DOHH2 (cell line): ENCODE data around the gene ZNF648.
A peak's percentile ranks its signal among the peaks of the same experiment; 100 is the strongest.

Experiments used
- H3F3A ChIP-seq: fragments of 200-600 bp; sonication (generic), shearing (Covaris generic); 2 replicates; pipeline ENCODE4 v1.6.0; 2016; ENCODE audit warnings: antibody characterized with exemption, mild to moderate bottlenecking; ENCODE audit not compliant: control insufficient read depth, insufficient read depth
- H3K27ac ChIP-seq: fragments of 200-600 bp; sonication (generic); 2 replicates; pipeline ENCODE4 v1.5.1; 2014; ENCODE audit warnings: low read depth, mild to moderate bottlenecking, low read length, moderate library complexity
- H3K27me3 ChIP-seq: fragments of 200-600 bp; sonication (generic); 2 replicates; pipeline ENCODE4 v1.6.1; 2014; ENCODE audit warnings: mild to moderate bottlenecking, low read length, mixed read lengths; ENCODE audit not compliant: control insufficient read depth
- H3K36me3 ChIP-seq: fragments of 200-600 bp; sonication (generic); 2 replicates; pipeline ENCODE4 v1.6.1; 2014; ENCODE audit warnings: mild to moderate bottlenecking, low read length, moderate library complexity, mixed read lengths; ENCODE audit not compliant: control insufficient read depth
- H3K4me1 ChIP-seq: fragments of 200-600 bp; sonication (generic); 2 replicates; pipeline ENCODE4 v1.6.1; 2014; ENCODE audit warnings: mild to moderate bottlenecking, low read length, mixed read lengths; ENCODE audit not compliant: control insufficient read depth
- H3K4me2 ChIP-seq: fragments of 200-600 bp; sonication (generic); 2 replicates; pipeline ENCODE4 v1.6.0; 2014; ENCODE audit warnings: mild to moderate bottlenecking, low read length, moderate library complexity
- H3K4me3 ChIP-seq: fragments of 200-600 bp; sonication (generic); 2 replicates; pipeline ENCODE4 v1.5.1; 2014; ENCODE audit warnings: mild to moderate bottlenecking, low read length, mixed read lengths
- H3K79me2 ChIP-seq: fragments of 200-600 bp; sonication (generic); 2 replicates; pipeline ENCODE4 v1.6.1; 2014; ENCODE audit warnings: mild to moderate bottlenecking, low read length, mixed read lengths; ENCODE audit not compliant: control insufficient read depth
- H3K9me2 ChIP-seq: fragments of 200-600 bp; sonication (generic); replicated peaks from 2 replicates; pipeline ENCODE4 v1.6.1; 2014; ENCODE audit warnings: mild to moderate bottlenecking, low read length, mixed read lengths; ENCODE audit not compliant: control insufficient read depth
- H3K9me3 ChIP-seq: fragments of 200-600 bp; sonication (generic); 2 replicates; pipeline ENCODE4 v1.6.1; 2014; ENCODE audit warnings: antibody characterized with exemption, low read length, mixed read lengths; ENCODE audit not compliant: control insufficient read depth, insufficient read depth
- H4K20me1 ChIP-seq: fragments of 200-600 bp; sonication (generic); 2 replicates; pipeline ENCODE4 v1.6.0; 2014; ENCODE audit warnings: low read depth, mild to moderate bottlenecking, antibody characterized with exemption, low read length, moderate library complexity; ENCODE audit not compliant: control insufficient read depth, insufficient read depth
- EZH2phosphoT487 ChIP-seq: fragments of 200-600 bp; sonication (generic); IDR thresholded peaks from 2 replicates; pipeline ENCODE4 v1.6.1; 2017; ENCODE audit warnings: borderline replicate concordance, mild to moderate bottlenecking, antibody characterized with exemption, low read length, moderate library complexity, mixed read lengths
- TF ChIP-seq, protein P1 (sequence below): fragments of 200-600 bp; sonication (generic); IDR thresholded peaks from one replicate; pipeline ENCODE4 v1.5.1; 2014; ENCODE audit warnings: antibody characterized with exemption, mild to moderate bottlenecking, low read depth, low read length; ENCODE audit not compliant: poor library complexity, severe bottlenecking

ZNF648 gene

DNA sequence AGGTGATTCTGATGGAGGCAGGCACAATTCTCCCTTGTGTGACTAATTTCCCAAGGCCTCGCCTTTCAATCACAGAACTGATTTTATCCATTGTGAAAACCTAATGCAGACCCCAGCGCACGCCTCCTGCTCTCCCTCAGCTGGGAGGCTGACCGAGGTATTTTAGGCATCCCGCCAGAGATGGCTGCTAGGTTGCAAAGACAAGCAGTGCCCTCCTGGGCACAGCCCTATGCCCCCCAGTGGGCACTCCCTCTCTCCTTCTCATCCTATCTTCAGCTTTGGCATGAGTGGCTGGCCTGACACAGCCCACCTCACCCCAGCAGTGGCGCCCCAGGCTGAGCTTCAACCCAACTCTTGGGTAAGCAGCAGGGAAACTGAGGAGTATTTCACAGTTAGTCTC lies 24.2 kb upstream of the ZNF648 start:
- no peaks in the 10 kb centered on the region for H3K36me3 ChIP-seq
- H3K27me3 ChIP-seq, result 0 out of 2 replicates have a peak, but pooled peaks cover 2% of the 10 kb centered on the region
- no peaks in the 10 kb centered on the region for H3K4me1 ChIP-seq
- H3K9me3 ChIP-seq, result no peaks in the 10 kb centered on the region
- no peaks in the 10 kb centered on the region for H3F3A ChIP-seq
- no peak for TF ChIP-seq EZH2phosphoT487
- TF ChIP-seq, protein P1, sequence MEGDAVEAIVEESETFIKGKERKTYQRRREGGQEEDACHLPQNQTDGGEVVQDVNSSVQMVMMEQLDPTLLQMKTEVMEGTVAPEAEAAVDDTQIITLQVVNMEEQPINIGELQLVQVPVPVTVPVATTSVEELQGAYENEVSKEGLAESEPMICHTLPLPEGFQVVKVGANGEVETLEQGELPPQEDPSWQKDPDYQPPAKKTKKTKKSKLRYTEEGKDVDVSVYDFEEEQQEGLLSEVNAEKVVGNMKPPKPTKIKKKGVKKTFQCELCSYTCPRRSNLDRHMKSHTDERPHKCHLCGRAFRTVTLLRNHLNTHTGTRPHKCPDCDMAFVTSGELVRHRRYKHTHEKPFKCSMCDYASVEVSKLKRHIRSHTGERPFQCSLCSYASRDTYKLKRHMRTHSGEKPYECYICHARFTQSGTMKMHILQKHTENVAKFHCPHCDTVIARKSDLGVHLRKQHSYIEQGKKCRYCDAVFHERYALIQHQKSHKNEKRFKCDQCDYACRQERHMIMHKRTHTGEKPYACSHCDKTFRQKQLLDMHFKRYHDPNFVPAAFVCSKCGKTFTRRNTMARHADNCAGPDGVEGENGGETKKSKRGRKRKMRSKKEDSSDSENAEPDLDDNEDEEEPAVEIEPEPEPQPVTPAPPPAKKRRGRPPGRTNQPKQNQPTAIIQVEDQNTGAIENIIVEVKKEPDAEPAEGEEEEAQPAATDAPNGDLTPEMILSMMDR, result no peak
- H3K27ac ChIP-seq, result no peak overlapping the region
- no peak overlapping the region for H3K4me2 ChIP-seq
- H3K4me3 ChIP-seq, result no peak overlapping the region
- H3K79me2 ChIP-seq, result no peaks in the 10 kb centered on the region
- no peaks in the 10 kb centered on the region for H3K9me2 ChIP-seq
- H4K20me1 ChIP-seq, result no peaks in the 10 kb centered on the region

DNA sequence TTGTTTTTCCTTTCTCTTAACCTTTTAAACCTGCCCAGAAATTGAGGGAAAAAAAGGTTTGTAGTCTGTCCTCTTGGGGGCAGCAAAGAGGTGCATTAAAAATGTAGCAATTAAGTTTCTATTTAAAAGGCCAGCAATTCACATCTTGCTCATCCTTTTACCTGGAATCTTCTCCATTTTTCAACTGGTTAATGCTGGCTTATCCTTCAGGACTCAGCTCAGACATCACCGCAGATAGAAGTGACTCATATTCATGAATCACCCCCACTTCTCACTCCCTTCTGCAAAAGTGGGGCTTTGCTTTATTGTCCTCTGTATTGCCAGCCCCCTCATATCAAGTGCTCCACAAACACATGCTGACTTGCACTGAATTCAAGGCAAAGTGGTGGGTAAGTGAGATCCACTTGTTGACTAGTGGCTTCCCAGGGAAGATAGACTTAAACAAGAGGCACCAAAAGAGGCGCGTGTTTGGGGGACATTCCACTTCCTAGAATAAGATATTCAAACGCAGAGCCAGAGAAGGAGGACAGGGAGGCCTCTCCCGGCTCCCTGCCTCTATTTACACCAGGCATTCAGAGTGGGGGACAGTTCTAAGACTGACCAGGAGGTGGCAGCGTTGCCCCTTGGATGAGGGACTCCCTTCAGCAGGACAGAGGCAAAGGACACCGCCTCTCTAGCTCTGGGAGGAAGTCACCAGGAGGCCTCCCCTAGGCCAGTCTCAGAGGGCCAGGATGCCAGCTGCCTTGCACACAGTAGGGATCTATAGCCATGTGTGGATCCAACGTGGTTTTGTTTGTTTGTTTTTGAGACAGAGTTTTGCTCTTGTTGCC lies 23.2 kb upstream of the ZNF648 start:
- H3K36me3 ChIP-seq, result no peaks in the 10 kb centered on the region
- H3K9me3 ChIP-seq, result no peaks in the 10 kb centered on the region
- no peak overlapping the region for H3K4me2 ChIP-seq
- H3K79me2 ChIP-seq, result no peaks in the 10 kb centered on the region
- H3K9me2 ChIP-seq, result no peaks in the 10 kb centered on the region
- TF ChIP-seq, protein P1, result peak; percentile 54
- no peak for TF ChIP-seq EZH2phosphoT487
- H3F3A ChIP-seq, result no peaks in the 10 kb centered on the region
- no peak overlapping the region for H3K27ac ChIP-seq
- H3K4me1 ChIP-seq, result no peaks in the 10 kb centered on the region
- no peak overlapping the region for H3K4me3 ChIP-seq
- no peaks in the 10 kb centered on the region for H4K20me1 ChIP-seq
- H3K27me3 ChIP-seq, result 0 out of 2 replicates have a peak, but pooled peaks cover 2% of the 10 kb centered on the region

- no peak overlapping the region for H3K27ac ChIP-seq
- no peaks in the 10 kb centered on the region for H3K9me2 ChIP-seq
- H3F3A ChIP-seq, result no peaks in the 10 kb centered on the region
- no peaks in the 10 kb centered on the region for H3K27me3 ChIP-seq
- no peaks in the 10 kb centered on the region for H3K36me3 ChIP-seq
- TF ChIP-seq, protein P1, result no peak
- TF ChIP-seq EZH2phosphoT487, result no peak
- no peaks in the 10 kb centered on the region for H3K4me1 ChIP-seq
- H4K20me1 ChIP-seq, result no peaks in the 10 kb centered on the region
- H3K79me2 ChIP-seq, result no peaks in the 10 kb centered on the region
- H3K4me2 ChIP-seq, result no peak overlapping the region
- H3K4me3 ChIP-seq, result no peak overlapping the region
- H3K9me3 ChIP-seq, result no peaks in the 10 kb centered on the region
Observed at GRCh38 chr1:182083851-182084486, 22.5 kb upstream of the ZNF648 start.
